Measurements from ENCODE around the gene SLC25A33. TPM values are rescaled to one million over a fixed set of nuclear protein-coding genes. Genes with fewer than 3 reads are reported as not detected.

Gene SLC25A33
- total RNA-seq, 2 donors from 2014 or later = 7.2 to 8.8 TPM

DNA sequence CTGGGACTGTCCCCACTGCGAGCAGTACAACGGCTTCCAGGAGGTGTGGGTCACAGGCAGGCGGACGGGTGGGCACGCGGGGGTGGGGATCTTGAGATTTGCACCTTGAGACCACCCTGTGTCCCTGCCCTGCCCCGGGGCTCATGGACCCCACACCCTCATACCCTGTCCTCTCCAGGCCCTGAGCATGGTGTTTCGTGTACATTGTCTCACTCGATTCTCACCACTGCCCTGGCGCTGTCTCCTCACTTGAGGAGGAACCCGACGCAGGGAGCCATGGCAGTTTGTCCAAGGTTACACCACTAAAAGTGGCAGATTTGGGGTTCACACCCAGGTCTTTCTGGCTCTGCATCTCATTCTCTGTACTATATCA, 56.7 kb downstream of the SLC25A33 start:
- no peak for ATAC-seq
- no peak for DNase-seq
- intact Hi-C loops (cut with DNase I) = no loop called here

DNA sequence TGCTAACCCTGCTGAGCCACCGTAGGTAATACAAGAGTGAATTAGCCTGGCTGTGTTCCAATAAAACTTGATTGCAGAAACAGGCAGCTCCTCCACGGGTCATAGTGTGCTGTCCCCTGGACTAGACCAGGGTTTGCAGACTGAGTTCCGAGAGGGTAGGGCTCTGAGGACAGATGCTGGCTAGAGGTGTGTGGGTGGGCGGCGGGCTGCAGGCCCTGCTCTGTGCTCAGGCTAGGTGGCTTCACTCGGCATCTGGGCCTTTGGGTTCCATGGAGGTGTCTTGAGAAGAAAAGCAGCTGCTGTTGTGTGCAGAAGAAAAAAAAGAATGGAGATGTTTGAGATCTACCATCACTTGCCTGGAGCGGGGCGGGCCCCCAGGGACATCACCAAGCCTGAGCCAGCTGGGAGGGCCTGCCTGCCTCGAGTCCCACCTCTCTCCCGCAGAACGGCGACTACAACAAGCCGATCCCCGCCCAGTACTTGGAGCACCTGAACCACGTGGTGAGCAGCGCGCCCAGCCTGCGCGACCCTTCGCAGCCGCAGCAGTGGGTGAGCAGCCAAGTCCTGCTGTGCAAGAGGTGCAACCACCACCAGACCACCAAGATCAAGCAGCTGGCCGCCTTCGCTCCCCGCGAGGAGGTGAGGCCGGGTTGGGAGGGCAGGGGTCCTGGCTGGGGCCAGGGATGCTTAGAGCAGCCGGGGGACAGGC, 57.3 kb downstream of the SLC25A33 start:
- intact Hi-C loops (cut with DNase I) = no loop called here
- DNase-seq (no peak), ATAC-seq (peak; percentile 3 to 19)

DNA sequence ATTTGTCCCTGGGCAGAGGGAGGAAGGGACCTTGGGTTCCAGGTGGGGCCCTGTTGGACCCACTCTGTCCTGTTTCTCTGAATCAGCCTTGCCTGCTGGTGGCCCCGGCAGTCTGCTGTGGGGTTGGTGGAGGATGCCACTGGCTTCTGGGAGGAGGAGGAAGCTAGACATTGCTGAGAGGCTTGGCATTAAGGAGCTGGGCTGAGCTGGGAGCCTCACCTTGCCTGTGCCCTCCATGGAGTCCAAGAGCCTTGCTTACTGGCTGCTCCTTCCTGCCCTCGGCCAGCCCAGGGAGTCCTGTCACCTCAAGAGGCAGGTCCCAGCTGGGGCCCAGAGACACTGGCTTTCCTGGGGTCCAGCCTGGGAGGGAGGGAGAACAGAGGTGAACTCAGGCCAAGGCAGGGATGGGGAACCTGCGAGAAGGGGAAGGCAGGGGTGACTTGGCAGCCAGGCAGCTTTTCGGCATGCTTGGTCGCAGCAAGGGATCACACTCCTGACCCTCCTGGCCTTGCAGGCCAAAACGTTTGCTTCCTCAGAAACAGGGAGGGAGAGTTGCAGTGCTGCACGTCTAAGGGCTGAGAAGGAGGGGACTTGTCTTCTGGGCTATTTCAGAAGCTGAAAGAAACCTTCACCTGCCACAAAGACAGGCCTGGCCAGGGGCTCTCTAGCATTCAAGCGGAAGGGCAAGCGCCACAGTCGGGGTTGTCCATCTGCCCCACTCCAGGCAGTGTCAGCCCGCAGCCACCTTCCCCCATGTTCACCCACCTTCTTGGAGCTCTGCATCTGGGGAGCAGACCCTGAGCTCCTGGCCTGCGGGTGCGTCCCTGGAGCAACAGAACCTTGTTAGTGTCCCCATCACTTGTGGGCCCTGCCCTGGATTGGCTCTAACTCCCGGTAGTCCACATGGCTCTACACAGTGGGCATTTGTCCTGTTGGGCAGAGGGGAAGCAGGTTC, 58.4 kb downstream of the SLC25A33 start:
- intact Hi-C loops (cut with DNase I) = no loop called here
- DNase-seq (no peak), ATAC-seq (no peak)

DNA sequence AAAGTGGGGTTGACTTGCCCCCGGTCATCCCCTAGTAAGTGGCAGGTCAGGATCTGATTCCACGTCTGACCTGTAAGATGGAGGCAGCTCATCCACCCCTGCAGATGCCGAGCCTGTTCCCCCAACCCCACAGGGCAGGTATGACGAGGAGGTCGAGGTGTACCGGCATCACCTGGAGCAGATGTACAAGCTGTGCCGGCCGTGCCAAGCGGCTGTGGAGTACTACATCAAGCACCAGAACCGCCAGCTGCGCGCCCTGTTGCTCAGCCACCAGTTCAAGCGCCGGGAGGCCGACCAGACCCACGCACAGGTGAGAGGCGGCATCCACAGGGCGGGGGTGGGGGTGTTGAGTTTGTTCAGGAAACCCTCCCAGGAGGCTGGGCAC, 59.0 kb downstream of the SLC25A33 start:
- intact Hi-C loops (cut with DNase I) = no loop called here
- no peak for ATAC-seq

DNA sequence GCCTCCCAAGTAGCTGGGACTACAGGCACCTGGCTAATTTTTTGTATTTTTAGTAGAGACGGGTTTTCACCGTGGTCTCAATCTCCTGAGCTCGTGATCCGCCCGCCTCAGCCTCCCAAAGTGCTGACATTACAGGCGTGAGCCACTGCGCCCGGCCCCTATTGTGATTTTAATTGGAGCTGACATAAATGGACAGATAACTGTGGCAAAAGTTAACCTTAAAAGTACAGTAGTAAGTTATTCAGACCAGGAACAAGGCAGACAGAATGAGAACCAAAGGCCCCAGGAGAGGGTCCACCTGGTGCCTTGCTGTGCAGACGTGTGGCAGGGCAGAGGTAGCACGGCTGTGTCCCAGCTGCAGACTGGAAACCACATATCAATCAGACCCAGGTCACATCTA, 60.5 kb downstream of the SLC25A33 start:
- DNase-seq = no peak
- intact Hi-C loops (cut with DNase I) = no loop called here
- ATAC-seq = no peak

More for the DNA sequence above, 59.0 kb downstream of the SLC25A33 start:
- no peak for DNase-seq

DNA sequence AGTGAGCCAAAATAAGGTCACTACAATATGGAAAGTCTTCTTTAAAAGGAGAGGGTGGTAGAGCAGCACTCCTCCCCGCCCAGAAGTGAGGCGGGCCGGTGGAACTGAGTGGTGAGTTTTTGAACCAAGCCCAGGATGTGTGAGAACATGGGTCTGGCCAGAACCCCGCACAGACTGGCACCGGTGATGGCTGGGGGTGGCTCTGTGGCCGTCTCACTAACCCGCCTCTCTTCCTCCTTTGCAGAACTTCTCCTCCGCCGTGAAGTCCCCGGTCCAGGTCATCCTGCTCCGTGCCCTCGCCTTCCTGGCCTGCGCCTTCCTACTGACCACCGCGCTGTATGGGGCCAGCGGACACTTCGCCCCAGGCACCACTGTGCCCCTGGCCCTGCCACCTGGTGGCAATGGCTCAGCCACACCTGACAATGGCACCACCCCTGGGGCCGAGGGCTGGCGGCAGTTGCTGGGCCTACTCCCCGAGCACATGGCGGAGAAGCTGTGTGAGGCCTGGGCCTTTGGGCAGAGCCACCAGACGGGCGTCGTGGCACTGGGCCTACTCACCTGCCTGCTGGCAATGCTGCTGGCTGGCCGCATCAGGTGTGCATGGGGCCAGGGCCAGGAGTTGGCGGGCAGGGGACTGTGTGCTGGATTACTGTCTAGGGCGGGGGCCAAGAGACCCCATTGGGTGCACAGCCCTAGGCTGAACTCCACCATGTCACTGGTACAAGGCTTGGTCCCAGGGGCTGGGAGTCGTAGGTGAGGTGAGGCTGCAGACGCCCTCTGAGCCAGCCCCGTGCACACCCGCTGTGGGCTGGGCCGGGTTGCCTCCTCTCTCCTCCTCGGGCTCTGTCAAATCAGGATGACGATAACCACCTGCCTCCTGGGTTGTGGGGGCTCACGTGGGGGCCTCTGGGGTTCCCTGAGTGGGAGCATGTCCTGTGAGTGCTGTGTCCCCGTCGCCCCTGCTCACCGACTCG, 61.9 kb downstream of the SLC25A33 start:
- ATAC-seq (no peak), DNase-seq (no peak)
- intact Hi-C loops (cut with DNase I) = no loop called here

DNA sequence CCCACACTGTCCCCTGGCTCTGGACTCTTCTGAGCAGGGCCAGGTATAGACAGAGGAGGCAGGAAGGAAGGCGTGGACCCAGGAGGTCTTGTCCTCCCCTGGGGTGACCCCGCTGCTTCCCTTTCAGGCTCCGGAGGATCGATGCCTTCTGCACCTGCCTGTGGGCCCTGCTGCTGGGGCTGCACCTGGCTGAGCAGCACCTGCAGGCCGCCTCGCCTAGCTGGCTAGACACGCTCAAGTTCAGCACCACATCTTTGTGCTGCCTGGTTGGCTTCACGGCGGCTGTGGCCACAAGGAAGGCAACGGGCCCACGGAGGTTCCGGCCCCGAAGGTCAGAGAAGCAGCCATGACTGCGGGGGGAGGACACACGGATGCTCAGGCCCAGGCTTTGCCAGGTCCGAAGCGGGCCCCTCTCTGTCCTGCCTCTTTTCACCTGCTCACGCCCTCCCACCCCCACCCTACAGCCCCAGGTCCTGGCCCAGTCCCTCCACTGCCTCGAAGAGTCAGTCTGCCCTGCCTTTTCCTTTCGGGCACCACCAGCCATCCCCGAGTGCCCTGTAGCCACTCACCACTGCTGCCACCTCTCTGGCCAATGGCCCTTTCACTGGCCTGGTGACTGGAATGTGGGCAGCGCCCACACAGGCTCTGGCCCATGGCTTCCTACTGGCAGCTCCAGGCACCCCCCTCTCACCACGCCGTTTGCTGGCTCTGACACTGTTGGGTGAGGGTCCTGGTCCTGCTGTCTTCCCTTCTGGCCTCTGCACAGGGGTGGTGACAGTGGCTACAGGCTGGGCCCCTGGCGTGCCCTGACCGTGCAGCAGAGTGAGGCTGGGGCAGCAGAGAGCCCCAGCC, 62.9 kb downstream of the SLC25A33 start:
- intact Hi-C loops (cut with DNase I) = no loop called here
- no peak for DNase-seq
- ATAC-seq = no peak

DNA sequence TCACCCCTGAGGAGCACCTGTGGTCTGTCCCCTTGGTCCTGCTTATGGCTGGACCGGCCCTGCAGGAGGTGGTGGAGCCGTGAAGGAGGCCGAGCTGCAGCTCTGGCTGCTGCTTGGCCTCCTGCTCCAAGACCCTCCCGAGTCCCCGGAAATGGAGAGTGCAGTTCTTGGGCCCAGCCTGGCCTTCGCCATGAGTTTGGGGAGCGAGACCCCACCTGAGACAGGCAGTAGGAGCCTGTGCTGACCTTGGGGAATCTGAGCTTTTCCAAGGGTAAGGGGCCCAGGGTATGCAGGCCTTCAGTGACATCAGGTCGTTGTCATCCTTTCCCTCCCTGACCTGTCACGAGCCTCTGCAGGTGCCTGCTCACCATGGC, 63.5 kb downstream of the SLC25A33 start:
- no peak for ATAC-seq
- DNase-seq = no peak
- intact Hi-C loops (cut with DNase I) = no loop called here

DNA sequence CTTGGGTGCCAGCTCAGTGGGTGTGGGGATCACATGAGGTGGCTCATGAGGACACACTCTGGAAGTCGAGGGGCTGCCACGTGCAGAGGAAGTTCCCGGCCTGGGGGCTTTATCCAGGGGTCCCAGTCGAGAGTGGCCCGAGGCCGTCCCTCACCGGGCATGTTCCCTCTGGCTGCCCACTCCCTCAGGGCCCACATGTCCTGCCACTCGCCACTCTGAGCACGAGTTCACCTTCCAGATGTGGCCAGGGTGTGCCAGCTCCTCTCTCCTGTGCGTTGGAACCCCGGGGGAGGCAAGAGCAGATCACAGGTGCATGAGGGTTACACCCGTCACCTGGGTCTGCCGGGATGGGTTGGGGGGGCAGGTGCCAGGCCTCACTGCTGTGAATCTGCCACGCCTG, 64.0 kb downstream of the SLC25A33 start:
- intact Hi-C loops (cut with DNase I) = no loop called here
- no peak for DNase-seq
- no peak for ATAC-seq

DNA sequence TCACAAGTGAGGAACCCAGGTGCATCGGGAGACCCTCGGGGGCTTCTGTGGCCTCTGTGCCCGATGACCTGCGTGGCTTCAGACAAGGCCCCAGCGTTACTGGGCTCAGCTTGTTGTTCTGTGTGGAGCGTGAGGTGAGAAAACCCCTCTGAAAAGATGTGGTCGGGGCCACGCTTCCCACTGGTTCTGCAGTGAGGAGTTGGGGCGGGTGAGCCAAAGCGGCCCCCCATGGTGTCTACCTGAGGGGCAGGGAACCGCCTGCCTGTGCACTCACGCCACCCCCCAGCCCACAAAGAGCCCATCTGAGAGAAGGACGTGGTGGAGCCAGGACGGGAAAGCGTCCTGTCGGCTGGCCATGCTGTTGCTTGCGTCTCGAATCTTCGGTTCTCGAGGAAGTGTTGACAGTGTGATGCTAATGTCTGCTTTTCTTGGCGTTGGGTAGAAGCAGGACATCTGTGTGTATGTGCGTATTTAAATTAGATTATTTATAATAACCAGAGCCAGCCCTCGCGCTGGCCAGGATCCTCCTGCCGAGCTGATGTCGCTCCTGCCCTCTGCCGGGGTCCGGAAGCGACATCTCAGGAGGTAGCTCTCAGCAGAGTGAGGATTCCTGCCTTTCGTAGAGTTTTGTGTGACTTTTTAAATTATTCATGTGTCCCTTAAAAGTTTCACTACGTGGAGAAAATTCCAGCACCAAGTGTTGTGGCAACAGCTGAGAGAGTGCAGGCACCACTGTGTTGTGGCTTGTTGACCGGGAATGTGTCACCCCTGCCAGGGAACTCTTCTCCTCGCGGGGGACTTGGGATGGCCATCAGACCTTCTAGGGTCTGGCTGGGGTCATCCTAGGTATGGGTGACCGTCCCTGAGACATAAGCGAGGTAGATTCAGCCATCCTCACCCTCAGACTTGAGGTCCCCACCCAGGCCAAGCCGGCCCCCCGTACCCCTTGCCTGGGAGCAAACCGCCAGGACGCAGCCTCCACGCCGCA, 64.8 kb downstream of the SLC25A33 start:
- ATAC-seq = no peak

DNA sequence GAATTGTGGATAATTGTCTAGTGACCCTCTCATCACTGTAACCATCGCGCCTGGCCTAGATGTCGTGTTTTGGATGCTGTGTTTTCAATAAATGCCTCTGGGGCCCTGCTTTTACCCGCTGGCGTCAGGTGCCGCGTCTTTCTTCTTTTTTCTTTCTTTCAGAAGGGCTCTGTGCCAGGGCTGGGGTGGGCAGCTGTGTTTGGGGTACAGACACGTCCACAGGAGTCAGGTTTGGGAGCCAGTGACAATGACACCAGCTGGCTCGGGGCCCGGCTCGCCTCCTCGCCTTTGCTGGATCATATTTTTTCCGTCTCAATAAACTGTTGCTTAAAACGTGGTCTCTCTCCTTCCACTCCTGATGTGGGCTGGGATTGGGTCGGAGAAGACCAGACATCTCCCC, 65.6 kb downstream of the SLC25A33 start:
- intact Hi-C loops (cut with DNase I) = no loop called here
- DNase-seq (no peak), ATAC-seq (no peak)

More for the DNA sequence above, 64.8 kb downstream of the SLC25A33 start:
- no peak for DNase-seq
- intact Hi-C loops (cut with DNase I) = no loop called here

DNA sequence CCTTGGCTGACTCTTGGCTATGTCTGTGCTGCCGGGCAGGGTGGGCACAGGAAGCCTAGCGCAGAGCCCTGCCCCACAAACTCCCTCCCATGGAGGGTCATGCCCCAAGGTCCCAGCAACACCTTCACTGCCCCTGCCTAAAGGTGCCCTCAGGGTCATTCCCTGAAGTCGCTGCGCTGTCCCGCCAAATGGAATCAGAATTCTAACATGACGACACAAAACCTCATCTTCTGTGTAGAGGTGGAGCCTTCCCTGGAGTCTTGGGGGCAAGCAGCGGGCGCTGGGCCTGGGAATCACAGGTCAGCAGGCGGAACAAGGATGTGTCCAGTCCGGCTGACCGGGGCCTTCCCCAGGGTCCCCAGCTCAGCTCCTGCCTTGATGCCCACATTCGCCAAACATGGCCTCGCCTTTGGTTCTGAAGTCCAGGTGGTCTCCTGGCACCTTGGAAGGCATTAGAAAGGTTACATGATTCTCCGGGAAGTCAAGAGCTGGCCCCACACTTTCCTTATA, 66.7 kb downstream of the SLC25A33 start:
- no peak for DNase-seq
- ATAC-seq = no peak
- intact Hi-C loops (cut with DNase I) = no loop called here

DNA sequence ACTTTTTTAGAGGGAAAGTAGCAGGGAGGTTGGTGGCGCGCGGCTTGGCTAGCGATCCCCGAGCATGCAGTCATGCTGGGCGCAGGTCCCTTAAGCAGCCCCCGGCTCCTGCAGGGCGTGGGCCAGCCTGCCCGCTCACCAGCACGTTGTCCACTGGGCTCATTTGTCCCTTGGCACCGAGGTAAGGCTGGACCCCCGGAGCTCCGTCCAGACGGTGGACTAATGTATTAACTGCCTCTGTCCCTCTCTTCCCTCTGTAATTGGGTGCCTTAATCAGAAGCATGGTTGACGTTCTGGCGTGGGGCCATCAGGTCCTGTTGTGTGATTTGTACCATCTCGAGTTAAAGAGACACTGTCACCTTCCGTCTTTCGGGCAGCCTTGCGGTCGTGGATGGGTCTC, 67.2 kb downstream of the SLC25A33 start:
- DNase-seq (peak; percentile 45), ATAC-seq (no peak)
- intact Hi-C loops (cut with DNase I) = no loop called here

DNA sequence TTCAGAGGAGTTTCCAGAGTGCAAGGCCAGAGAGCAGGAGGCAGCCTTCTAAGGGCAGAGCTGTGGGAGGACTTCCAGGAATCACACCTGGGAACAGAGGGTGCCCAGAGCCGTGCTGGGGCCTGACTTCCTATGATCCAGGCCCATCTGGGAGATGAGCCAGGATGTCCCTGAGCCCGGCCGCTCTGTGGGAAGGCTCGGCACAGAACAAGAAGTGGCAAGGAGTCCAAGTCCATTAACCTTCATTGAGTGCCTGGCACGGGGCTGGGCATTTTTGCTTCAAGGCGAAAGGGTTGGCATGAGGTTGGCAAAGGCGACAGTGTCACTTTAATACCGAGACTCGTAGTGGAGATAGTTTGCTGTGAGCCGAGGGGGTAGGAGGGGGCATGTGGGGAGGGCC, 67.7 kb downstream of the SLC25A33 start:
- peak; percentile 37 for DNase-seq
- peak; percentile 68 to 73 for ATAC-seq
- intact Hi-C loops (cut with DNase I) = no loop called here

DNA sequence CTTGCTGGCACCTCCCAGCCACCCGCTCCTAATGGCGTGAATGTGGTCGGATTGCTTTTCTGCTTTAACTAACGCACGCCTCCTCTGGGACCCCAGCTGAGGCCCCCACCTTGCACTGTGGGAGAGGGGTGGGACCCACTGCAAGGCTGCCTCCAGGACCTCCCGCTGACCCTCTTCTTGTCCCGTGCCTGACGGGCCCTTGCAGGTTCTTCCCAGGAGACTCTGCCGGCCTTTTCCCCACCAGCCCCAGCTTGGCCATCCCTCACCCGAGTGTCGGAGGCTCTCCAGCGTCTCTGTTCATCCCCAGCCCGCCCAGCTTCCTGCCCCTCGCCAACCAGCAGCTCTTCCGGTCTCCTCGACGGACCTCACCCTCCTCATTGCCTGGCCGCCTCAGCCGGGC, 68.1 kb downstream of the SLC25A33 start:
- ATAC-seq (no peak), DNase-seq (no peak)
- intact Hi-C loops (cut with DNase I) = no loop called here

DNA sequence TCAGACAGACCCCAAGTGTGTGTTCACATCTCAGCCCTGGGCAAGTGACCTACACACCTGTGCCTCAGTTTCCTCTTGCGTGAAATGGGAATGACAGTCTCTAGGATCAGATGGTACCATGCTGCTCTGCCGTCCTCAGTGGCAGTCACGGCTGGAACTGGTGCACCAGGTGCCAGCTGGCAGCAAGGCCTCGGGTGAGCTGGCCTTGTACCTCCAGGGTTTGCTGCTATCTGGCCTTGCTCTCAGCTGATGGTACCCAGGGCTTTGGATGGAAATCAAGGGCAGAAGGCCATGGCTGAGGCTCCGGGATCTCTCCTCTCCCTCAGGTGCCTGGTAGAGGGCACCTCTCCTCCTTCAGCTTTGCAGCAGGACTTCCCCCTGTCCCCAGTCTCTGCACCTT, 70.7 kb downstream of the SLC25A33 start:
- intact Hi-C loops (cut with DNase I) = no loop called here
- no peak for DNase-seq
- no peak for ATAC-seq

DNA sequence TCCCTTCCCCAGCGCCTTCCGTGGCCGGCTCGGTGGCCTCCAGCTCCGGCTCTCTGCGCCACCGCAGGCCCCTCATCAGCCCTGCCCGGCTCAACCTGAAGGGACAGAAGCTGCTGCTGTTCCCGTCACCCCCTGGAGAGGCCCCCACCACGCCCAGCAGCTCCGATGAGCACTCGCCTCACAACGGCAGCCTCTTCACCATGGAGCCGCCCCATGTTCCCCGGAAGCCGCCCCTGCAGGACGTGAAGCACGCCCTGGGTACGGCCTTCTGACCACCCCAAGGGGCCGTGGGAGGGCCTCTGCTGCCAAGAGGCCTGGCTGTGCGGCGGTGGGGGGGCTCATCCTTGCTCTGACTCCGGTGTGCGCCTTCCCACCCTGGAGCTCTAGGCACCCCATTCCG, 71.3 kb downstream of the SLC25A33 start:
- ATAC-seq = no peak
- DNase-seq = no peak
- intact Hi-C loops (cut with DNase I) = no loop called here

Data from left cardiac atrium (tissue), 4 donors.